Neural progenitor cell (in vitro differentiated cells): Measurements from ENCODE around the gene GALNTL6. TPM values are rescaled to one million over a fixed set of nuclear protein-coding genes. Genes with fewer than 3 reads are reported as not detected.
A peak's percentile ranks its signal among the peaks of the same experiment; 100 is the strongest.

Experiments
- DNase-seq: peaks from one replicate; pipeline ENCODE4 v3.0.0-alpha.2; 2016; ENCODE audit warnings: low spot score
- H2AFZ ChIP-seq: fragments of 200-600 bp; sonication (generic); replicated peaks from 2 replicates; pipeline ENCODE4 v1.6.1; 2016; ENCODE audit warnings: antibody characterized with exemption
- H3F3A ChIP-seq: fragments of 200-600 bp; sonication (generic); 2 replicates; pipeline ENCODE4 v1.6.1; 2016; ENCODE audit warnings: antibody characterized with exemption, low read depth
- H3K27ac ChIP-seq: fragments of 200-600 bp; sonication (generic); 2 replicates; pipeline ENCODE4 v1.5.1; 2016; ENCODE audit warnings: mild to moderate bottlenecking
- H3K27me3 ChIP-seq: fragments of 200-600 bp; sonication (generic); 2 replicates; pipeline ENCODE4 v1.6.1; 2016; ENCODE audit warnings: mild to moderate bottlenecking, moderate library complexity
- H3K36me3 ChIP-seq: fragments of 200-600 bp; sonication (generic); 2 replicates; pipeline ENCODE4 v1.5.1; 2016
- H3K4me1 ChIP-seq: fragments of 200-600 bp; sonication (generic); 2 replicates; pipeline ENCODE4 v1.6.1; 2016; ENCODE audit warnings: mixed run types
- H3K4me2 ChIP-seq: fragments of 200-600 bp; sonication (generic); 2 replicates; pipeline ENCODE4 v1.6.1; 2016
- H3K4me3 ChIP-seq: fragments of 200-600 bp; sonication (generic); 2 replicates; pipeline ENCODE4 v1.5.1; 2016
- H3K79me2 ChIP-seq: fragments of 200-600 bp; sonication (generic); 2 replicates; pipeline ENCODE4 v1.6.1; 2016; ENCODE audit warnings: low read depth
- H3K9ac ChIP-seq: fragments of 200-600 bp; sonication (generic); 2 replicates; pipeline ENCODE4 v1.6.1; 2016
- H3K9me3 ChIP-seq: fragments of 200-600 bp; sonication (generic); 2 replicates; pipeline ENCODE4 v1.5.1; 2016; ENCODE audit warnings: low read depth
- H4K20me1 ChIP-seq: fragments of 200-600 bp; sonication (generic); 2 replicates; pipeline ENCODE4 v1.6.1; 2016; ENCODE audit warnings: low read depth
- H3K27ac Mint-ChIP-seq: 3 replicates; pipeline ENCODE4 v1.8.0; 2021; ENCODE audit warnings: mixed read lengths
- H3K27me3 Mint-ChIP-seq: 2 replicates; pipeline ENCODE4 v1.8.0; 2022; ENCODE audit warnings: low read depth, mild to moderate bottlenecking, inconsistent platforms, moderate library complexity, mixed read lengths; ENCODE audit not compliant: insufficient read depth
- H3K36me3 Mint-ChIP-seq: 3 replicates; pipeline ENCODE4 v1.8.0; 2021; ENCODE audit warnings: mixed read lengths
- H3K4me1 Mint-ChIP-seq: 3 replicates; pipeline ENCODE4 v1.8.0; 2021; ENCODE audit warnings: mixed read lengths
- H3K4me3 Mint-ChIP-seq: 3 replicates; pipeline ENCODE4 v1.8.0; 2021; ENCODE audit warnings: mild to moderate bottlenecking, moderate library complexity, mixed read lengths
- H3K9me3 Mint-ChIP-seq: 3 replicates; pipeline ENCODE4 v1.8.0; 2020; ENCODE audit warnings: mixed read lengths
- EZH2 ChIP-seq: fragments of 200-600 bp; sonication (generic); IDR thresholded peaks from 2 replicates; pipeline ENCODE4 v1.6.1; 2017; ENCODE audit warnings: antibody characterized with exemption, mild to moderate bottlenecking, moderate library complexity
- EZH2phosphoT487 ChIP-seq: fragments of 200-600 bp; sonication (generic); IDR thresholded peaks from 2 replicates; pipeline ENCODE4 v1.6.1; 2017; ENCODE audit warnings: antibody characterized with exemption
- total RNA-seq: library from RNA; depleted of rRNA; stranded (reverse); fragments of >200 nt; gene quantifications from 2 replicates; pipeline ENCODE4 v1.2.3, GENCODE V29; 2015; ENCODE audit warnings: low replicate concordance
- TF ChIP-seq, protein P1 (sequence below): fragments of 200-600 bp; sonication (generic); IDR thresholded peaks from 2 replicates; pipeline ENCODE4 v1.5.1; 2017; ENCODE audit warnings: antibody characterized with exemption, mild to moderate bottlenecking

Gene GALNTL6
- total RNA-seq = 0.12 and 0.15 TPM in 2 replicates

DNA sequence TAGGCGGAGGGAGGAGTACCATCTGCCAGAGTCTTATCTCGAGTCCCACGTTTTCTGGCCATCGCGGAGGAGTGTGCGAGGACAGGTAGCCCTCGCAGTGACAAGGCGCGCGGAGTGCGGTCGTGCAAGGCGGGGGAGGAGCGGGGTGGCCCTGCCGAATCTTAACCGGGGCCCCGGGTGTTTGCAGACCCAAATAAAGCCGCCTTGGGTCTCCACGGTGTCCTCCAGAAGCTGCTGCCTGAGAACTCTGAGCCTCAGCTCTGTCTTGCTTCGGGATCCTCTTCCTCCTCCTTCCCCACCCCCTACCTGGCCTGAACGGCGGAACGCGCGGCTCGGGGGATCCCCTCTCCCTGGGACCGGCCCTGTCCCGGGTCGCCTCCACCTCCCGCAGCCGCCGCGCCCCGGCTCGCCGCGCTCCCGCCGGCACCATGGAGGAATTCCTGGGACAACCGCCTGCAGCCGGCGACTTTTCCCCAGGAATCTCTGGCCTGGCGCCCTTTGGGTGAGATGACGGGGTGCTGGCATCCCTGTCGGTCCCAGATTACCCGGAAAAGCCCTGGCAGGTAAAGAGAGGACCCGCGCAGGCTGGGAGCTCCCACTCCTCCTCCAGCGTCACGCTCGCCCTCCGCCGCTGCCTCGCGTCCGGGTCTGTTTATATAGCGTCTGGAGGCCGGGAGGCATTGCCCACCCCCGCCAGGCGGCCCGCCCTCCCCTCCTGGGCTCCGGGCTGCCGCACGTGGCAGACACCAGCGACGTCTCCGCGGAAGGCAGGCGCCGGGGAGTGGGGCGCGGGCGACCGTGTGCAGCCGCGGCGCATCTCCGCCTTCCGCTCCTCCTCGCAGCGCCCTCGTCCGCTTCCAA lies at the start of gene GALNTL6:
Gene GALNTL6, plus strand, starts transcription at position 740 of the 861 bp plus-strand sequence.
- Histone ChIP-seq H3K4me3 (peak within 1 kb of the TSS; percentile 62), H3K4me1 (peaks cover 12% of the 10 kb centered on the region), H3K4me2 (peak within 1 kb of the TSS; percentile 77), H3F3A (peaks cover 11% of the 10 kb centered on the region), H4K20me1 (no peaks in the 10 kb centered on the region), H3K27ac (no peak within 1 kb of the TSS), H3K9me3 (no peaks in the 10 kb centered on the region), H3K27me3 (peaks cover 69% of the 10 kb centered on the region), H3K9ac (no peak within 1 kb of the TSS), H3K36me3 (no peaks in the 10 kb centered on the region), H3K79me2 (no peaks in the 10 kb centered on the region), H2AFZ (peak within 1 kb of the TSS; percentile 64)
- TF ChIP-seq EZH2 (no peak), EZH2phosphoT487 (peak; percentile 79)
- TF ChIP-seq, protein P1, sequence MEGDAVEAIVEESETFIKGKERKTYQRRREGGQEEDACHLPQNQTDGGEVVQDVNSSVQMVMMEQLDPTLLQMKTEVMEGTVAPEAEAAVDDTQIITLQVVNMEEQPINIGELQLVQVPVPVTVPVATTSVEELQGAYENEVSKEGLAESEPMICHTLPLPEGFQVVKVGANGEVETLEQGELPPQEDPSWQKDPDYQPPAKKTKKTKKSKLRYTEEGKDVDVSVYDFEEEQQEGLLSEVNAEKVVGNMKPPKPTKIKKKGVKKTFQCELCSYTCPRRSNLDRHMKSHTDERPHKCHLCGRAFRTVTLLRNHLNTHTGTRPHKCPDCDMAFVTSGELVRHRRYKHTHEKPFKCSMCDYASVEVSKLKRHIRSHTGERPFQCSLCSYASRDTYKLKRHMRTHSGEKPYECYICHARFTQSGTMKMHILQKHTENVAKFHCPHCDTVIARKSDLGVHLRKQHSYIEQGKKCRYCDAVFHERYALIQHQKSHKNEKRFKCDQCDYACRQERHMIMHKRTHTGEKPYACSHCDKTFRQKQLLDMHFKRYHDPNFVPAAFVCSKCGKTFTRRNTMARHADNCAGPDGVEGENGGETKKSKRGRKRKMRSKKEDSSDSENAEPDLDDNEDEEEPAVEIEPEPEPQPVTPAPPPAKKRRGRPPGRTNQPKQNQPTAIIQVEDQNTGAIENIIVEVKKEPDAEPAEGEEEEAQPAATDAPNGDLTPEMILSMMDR = no peak
- H3K27ac Mint-ChIP-seq = no peak within 1 kb of the TSS
- no peaks in the 10 kb centered on the region for H3K9me3 Mint-ChIP-seq
- no peaks in the 10 kb centered on the region for H3K36me3 Mint-ChIP-seq
- peaks cover 7% of the 10 kb centered on the region for H3K4me1 Mint-ChIP-seq
- H3K27me3 Mint-ChIP-seq = peaks cover 20% of the 10 kb centered on the region
- peak within 1 kb of the TSS; percentile 95 for H3K4me3 Mint-ChIP-seq
- DNase-seq = peak; percentile 61

DNA sequence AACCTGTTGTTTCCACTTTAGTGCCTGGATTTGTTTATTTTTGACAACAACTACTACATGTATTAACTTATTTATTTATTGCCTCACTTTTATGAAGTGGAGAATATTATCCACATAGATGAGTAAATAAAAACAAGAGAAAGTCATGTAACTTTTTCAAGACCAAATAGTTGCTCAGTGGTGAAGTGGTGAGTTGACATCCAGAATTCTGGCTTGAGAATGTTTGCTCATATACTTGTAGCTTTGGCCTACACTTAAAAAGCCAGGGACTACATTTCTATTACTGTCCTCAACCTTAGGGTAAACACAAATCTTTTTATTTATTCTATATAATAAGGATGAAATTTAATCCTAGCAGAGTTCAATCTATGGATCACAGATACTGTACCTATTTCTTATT lies 47.7 kb upstream of the GALNTL6 start:
- no peaks in the 10 kb centered on the region for H4K20me1 ChIP-seq
- no peak overlapping the region for H3K4me2 ChIP-seq
- Mint-ChIP-seq H3K9me3 (peaks cover 8% of the 10 kb centered on the region), H3K4me3 (no peak overlapping the region), H3K27me3 (peaks cover 2% of the 10 kb centered on the region), H3K36me3 (no peaks in the 10 kb centered on the region), H3K27ac (no peak overlapping the region), H3K4me1 (no peaks in the 10 kb centered on the region)
- DNase-seq = no peak
- TF ChIP-seq, protein P1 = no peak
- TF ChIP-seq EZH2phosphoT487 (no peak), EZH2 (no peak)
- no peaks in the 10 kb centered on the region for H3K36me3 ChIP-seq
- no peak overlapping the region for H3K4me3 ChIP-seq
- H2AFZ ChIP-seq = no peak overlapping the region
- no peak overlapping the region for H3K27ac ChIP-seq
- no peaks in the 10 kb centered on the region for H3F3A ChIP-seq
- no peaks in the 10 kb centered on the region for H3K27me3 ChIP-seq
- H3K4me1 ChIP-seq = no peaks in the 10 kb centered on the region
- no peak overlapping the region for H3K9ac ChIP-seq
- H3K79me2 ChIP-seq = no peaks in the 10 kb centered on the region
- H3K9me3 ChIP-seq = no peaks in the 10 kb centered on the region

DNA sequence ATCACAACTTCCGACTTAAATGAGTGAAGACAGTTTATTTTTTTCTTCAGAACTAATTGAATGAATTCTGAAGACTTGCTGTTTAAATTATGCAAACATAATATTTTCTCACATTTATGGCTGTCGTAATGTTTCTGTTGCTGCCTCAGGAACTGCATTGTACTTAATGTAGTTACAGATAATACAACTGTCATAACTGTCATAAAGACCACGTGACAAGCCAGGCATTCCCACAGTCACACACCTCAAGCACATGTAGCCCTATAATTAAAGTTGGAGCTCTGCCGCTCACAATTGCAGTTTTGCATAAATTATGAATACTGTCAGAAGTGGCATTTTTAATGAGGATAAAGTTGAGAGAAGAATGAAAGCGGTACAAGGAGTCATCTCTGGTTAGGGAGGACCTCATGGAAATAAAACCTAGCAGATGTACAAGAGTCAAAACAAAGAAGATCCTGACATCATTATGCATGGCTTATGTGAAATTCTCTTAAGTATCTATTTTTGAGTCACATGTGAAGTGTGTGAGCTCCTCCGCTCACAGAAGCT lies 38.5 kb upstream of the GALNTL6 start:
- Mint-ChIP-seq H3K4me1 (no peaks in the 10 kb centered on the region), H3K27me3 (no peaks in the 10 kb centered on the region), H3K36me3 (no peaks in the 10 kb centered on the region), H3K9me3 (no peaks in the 10 kb centered on the region), H3K4me3 (no peak overlapping the region), H3K27ac (no peak overlapping the region)
- Histone ChIP-seq H3F3A (no peaks in the 10 kb centered on the region), H3K27ac (no peak overlapping the region), H3K9ac (no peak overlapping the region), H3K4me2 (no peak overlapping the region), H3K4me3 (no peak overlapping the region), H3K36me3 (no peaks in the 10 kb centered on the region), H3K27me3 (no peaks in the 10 kb centered on the region), H3K9me3 (no peaks in the 10 kb centered on the region), H2AFZ (no peak overlapping the region), H3K79me2 (no peaks in the 10 kb centered on the region), H4K20me1 (no peaks in the 10 kb centered on the region), H3K4me1 (no peaks in the 10 kb centered on the region)
- no peak for DNase-seq
- TF ChIP-seq, protein P1 = no peak
- TF ChIP-seq EZH2 (no peak), EZH2phosphoT487 (no peak)
